Epithelial cell of proximal tubule (primary cell): ENCODE data around the gene TNC. TPM values are rescaled to one million over a fixed set of nuclear protein-coding genes. Genes with fewer than 3 reads are reported as not detected.

Experiments
- DNase-seq: peaks from one replicate; pipeline ENCODE4 v3.0.0-alpha.2; 2011; ENCODE audit warnings: low read depth
- H3K4me3 ChIP-seq: 2 replicates; pipeline ENCODE4 v1.5.1; 2011; ENCODE audit warnings: low read depth, mild to moderate bottlenecking, low read length
- CTCF ChIP-seq: conservative IDR thresholded peaks from 2 replicates; pipeline ENCODE4 v1.5.1; 2012; ENCODE audit warnings: low read depth, mild to moderate bottlenecking, low read length
- total RNA-seq: library from RNA; depleted of rRNA; stranded (reverse); fragments of >200 nt; gene quantifications from 2 replicates; pipeline ENCODE4 v1.2.3, GENCODE V29; 2015

TNC gene
- total RNA-seq = 66.1 and 68.9 TPM in 2 replicates

GRCh38 chr9:115117999-115118878 lies at the start of gene TNC:
Gene TNC, minus strand, starts transcription at chr9:115118157. Its CDS starts 27,139 bp downstream, at chr9:115091018.
- DNase-seq = no peak
- TF ChIP-seq CTCF = no peak
- H3K4me3 ChIP-seq = peak within 1 kb of the TSS; percentile 69

GRCh38 chr9:115167175-115167574 lies 49.2 kb upstream of the TNC start:
- DNase-seq = peak; percentile 84
- TF ChIP-seq CTCF = no peak

GRCh38 chr9:115165233-115165632 lies 47.3 kb upstream of the TNC start:
- TF ChIP-seq CTCF = no peak
- no peak for DNase-seq
- no peak overlapping the region for H3K4me3 ChIP-seq

More at GRCh38 chr9:115167175-115167574, 49.2 kb upstream of the TNC start:
- no peak overlapping the region for H3K4me3 ChIP-seq

DNA sequence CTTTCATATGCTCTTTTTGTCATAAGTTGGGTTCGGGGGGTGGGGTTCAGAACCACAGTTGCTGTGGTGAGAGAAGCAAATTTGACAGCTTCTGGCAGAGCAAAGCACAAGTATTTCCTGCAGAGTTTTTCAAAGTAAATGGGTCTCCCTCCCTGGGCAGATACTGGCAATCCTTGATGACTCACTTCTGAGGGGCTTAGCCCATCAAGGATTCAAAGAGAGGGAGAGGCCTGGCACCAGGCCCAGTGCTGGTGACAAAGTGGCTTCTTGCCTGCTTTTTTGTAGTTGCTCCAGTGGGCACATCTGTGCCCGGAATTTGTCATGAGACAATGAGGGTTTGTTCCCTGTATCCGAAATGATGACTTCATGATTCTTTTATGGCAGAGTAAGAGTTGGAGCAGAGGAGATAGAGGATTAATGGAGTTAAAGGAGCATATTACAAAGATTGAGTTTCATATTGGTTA lies 46.6 kb upstream of the TNC start:
- DNase-seq = no peak

DNA sequence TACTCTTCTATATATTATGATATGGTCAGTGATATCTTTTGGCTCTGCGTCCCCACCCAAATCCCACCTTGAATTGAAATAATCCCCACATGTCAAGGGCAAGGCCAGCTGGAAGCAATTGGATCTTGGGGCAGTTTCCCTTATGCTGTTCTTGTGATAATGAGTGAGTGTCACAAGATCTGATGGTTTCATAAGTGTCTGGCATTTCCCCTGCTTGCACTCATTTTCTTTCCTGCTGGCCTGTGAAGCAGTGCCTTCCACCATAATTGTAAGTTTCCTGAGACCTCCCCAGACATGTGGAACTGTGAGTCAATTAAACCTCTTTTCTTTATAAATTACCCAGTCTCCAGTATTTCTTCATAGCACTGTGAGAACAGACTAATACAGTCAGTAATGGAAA lies 45.0 kb upstream of the TNC start:
- no peak overlapping the region for H3K4me3 ChIP-seq
- TF ChIP-seq CTCF = no peak
- DNase-seq = no peak

More for the DNA sequence above, 46.6 kb upstream of the TNC start:
- no peak overlapping the region for H3K4me3 ChIP-seq
- TF ChIP-seq CTCF = no peak

- H3K4me3 ChIP-seq = no peak overlapping the region
- DNase-seq = no peak
- no peak for TF ChIP-seq CTCF
Observed at GRCh38 chr9:115161446-115161845, 43.5 kb upstream of the TNC start.
